Vagina (tissue), 2 donors: ENCODE results near the gene ATP8A2. TPM values are rescaled to one million over a fixed set of nuclear protein-coding genes. Genes with fewer than 3 reads are reported as not detected.
"Not testable (repeated sequence)": the region's sequence is repeated elsewhere in the genome, so short reads cannot be mapped to it uniquely, and the experiment has no call there.

Experiments used
- DNase-seq, 2 donors: peaks; one replicate each; pipeline ENCODE4 v3.0.0-alpha.2; 2017; ENCODE audit errors: extremely low spot score in 2 of 2
- H3K27ac ChIP-seq: fragments of 200-600 bp; sonication (generic); one replicate; pipeline ENCODE4 v1.5.1; 2019
- H3K27me3 ChIP-seq: fragments of 200-600 bp; sonication (generic); one replicate; pipeline ENCODE4 v1.5.1; 2019
- H3K36me3 ChIP-seq, 2 donors: fragments of 200-600 bp; sonication (generic); one replicate each; pipeline ENCODE4 v1.5.1; 2017 to 2019
- H3K4me1 ChIP-seq: fragments of 200-600 bp; sonication (generic); one replicate; pipeline ENCODE4 v1.5.1; 2019
- H3K4me3 ChIP-seq, 2 donors: fragments of 200-600 bp; sonication (generic); 1 replicate in 1 of 2; 2 replicates in 1 of 2; pipeline ENCODE4 v1.5.1; 2016 to 2019
- H3K9me3 ChIP-seq: fragments of 200-600 bp; sonication (generic); one replicate; pipeline ENCODE4 v1.5.1; 2019
- POLR2A ChIP-seq, 2 donors: fragments of 450-650 bp; IDR thresholded peaks; one replicate each; pipeline ENCODE4 v1.6.1; 2017; ENCODE audit warnings: antibody characterized with exemption in 2 of 2, mild to moderate bottlenecking in 2 of 2, moderate library complexity in 2 of 2
- POLR2AphosphoS5 ChIP-seq, 2 donors: sonication (generic); formaldehyde crosslinking; IDR thresholded peaks; one replicate each; pipeline ENCODE4 v1.9.0; 2017; ENCODE audit warnings: antibody characterized with exemption in 2 of 2, mild to moderate bottlenecking in 2 of 2, low read depth in 1 of 2; ENCODE audit not compliant: insufficient read depth in 1 of 2
- intact Hi-C: fragments of 100-400 bp; cut with DNase I; formaldehyde crosslinking; loops from one replicate; pipeline ENCODE4 v1.15.1; 2023
- total RNA-seq: library from RNA; depleted of rRNA; stranded (reverse); fragments of >200 nt; gene quantifications from one replicate; pipeline ENCODE4 v1.2.3, GENCODE V29; 2016
- TF ChIP-seq, protein P1 (sequence below), 3 experiments: fragments of 450-650 bp in 2 of 3; fragments of 200-600 bp in 1 of 3; sonication (generic) in 1 of 3; IDR thresholded peaks; one replicate each; pipeline ENCODE4 v1.5.1; 2017 to 2019; ENCODE audit warnings: antibody characterized with exemption in 3 of 3, mild to moderate bottlenecking in 2 of 3, moderate library complexity in 2 of 3

ATP8A2 gene
- total RNA-seq, 1 donor from 2014 or later: 1.5 TPM

DNA sequence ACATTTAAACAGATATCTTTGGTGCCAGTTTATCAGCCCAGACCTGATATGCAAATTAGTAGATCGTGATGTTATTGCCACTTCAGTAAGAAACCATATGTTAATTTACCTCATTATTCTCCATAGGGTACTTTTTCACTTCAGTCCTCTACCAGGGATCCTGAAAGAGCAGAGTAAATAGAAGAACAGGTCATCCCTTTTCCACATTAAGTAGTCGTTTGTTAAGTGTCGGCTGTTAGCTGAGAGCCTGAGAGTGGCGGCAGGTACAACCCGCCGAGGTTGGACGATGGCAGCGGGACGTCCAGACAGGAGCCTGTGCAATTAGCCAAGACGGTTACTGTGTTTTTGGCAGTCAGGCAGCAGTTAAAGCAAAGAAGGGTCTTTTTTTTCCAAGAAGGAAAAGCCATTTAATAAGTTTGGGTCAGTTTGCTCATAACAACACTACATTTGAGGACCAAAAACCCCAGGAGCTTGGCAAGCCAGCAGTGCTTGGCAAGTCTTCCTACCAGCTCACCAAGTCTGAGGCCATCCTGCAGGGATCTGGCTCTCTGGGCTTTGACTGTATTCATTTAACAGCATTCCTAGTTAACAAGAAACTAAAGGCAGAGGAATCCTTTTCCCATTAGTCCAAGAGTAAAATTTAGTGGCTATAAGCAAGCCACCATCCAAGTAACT is 448.2 kb downstream of the ATP8A2 start:
- TF ChIP-seq, protein P1, sequence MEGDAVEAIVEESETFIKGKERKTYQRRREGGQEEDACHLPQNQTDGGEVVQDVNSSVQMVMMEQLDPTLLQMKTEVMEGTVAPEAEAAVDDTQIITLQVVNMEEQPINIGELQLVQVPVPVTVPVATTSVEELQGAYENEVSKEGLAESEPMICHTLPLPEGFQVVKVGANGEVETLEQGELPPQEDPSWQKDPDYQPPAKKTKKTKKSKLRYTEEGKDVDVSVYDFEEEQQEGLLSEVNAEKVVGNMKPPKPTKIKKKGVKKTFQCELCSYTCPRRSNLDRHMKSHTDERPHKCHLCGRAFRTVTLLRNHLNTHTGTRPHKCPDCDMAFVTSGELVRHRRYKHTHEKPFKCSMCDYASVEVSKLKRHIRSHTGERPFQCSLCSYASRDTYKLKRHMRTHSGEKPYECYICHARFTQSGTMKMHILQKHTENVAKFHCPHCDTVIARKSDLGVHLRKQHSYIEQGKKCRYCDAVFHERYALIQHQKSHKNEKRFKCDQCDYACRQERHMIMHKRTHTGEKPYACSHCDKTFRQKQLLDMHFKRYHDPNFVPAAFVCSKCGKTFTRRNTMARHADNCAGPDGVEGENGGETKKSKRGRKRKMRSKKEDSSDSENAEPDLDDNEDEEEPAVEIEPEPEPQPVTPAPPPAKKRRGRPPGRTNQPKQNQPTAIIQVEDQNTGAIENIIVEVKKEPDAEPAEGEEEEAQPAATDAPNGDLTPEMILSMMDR (IDR thresholded peaks at IDR 0.05): no peak
- TF ChIP-seq POLR2AphosphoS5 (IDR thresholded peaks at IDR 0.05; ENCODE audit: insufficient read depth in 1 of 2, low read depth in 1 of 2) (no peak), POLR2A (IDR thresholded peaks at IDR 0.05) (no peak)
- Histone ChIP-seq H3K9me3 (no peaks in the 10 kb centered on the region), H3K4me1 (peaks cover 4% of the 10 kb centered on the region), H3K36me3 (no peaks in the 10 kb centered on the region), H3K4me3 (no peak overlapping the region), H3K27ac (no peak overlapping the region), H3K27me3 (no peaks in the 10 kb centered on the region)
- no peak for DNase-seq
- intact Hi-C loops: no loop called here

DNA sequence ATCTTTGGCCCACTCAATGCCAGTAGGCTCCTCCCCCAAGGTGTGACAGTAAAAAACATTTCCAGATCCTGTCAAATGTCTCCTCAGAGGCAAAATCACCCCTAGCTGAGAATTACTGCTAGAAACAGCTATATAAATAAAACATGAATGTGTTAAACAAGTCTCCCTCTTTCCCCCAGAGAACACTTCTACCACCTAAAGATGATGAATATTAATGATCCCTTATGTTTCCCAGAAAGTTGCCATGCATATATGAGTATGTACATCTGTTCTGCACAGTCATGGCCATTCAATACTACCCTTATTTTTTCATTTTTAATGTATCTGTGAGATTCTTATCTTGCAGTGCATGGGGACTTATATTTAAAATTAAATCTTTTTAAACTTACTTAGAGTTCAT is 450.0 kb downstream of the ATP8A2 start:
- intact Hi-C loops: no loop called here
- TF ChIP-seq POLR2A (IDR thresholded peaks at IDR 0.05) (no peak), POLR2AphosphoS5 (IDR thresholded peaks at IDR 0.05; ENCODE audit: insufficient read depth in 1 of 2, low read depth in 1 of 2) (no peak)
- TF ChIP-seq, protein P1 (IDR thresholded peaks at IDR 0.05): no peak

DNA sequence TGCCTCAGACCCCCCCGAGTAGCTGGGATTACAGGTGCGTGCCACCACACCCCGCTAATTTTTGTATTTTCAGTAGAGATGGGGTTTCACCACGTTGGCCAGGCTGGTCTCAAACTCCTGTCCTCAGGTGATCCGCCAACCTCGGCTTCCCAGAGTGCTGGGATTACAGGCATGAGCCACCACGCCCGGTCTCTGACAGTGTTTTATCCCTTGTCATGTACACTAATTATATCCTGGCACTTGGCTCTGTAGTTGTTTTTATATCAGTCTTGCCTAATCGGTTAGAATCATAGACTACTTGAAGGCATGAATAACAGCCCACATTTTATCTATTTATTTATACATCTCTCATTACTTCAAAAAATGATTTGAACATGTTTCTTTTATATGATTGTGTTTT is 455.4 kb downstream of the ATP8A2 start:
- H3K9me3 ChIP-seq, H3K27ac ChIP-seq, DNase-seq, H3K36me3 ChIP-seq, H3K4me3 ChIP-seq, H3K27me3 ChIP-seq, H3K4me1 ChIP-seq, intact Hi-C loops: not testable (repeated sequence)

More for the DNA sequence above, 450.0 kb downstream of the ATP8A2 start:
- Histone ChIP-seq H3K4me1 (peaks cover 4% of the 10 kb centered on the region), H3K4me3 (no peak overlapping the region), H3K27me3 (no peaks in the 10 kb centered on the region), H3K27ac (no peak overlapping the region), H3K9me3 (no peaks in the 10 kb centered on the region), H3K36me3 (no peaks in the 10 kb centered on the region)
- no peak for DNase-seq

DNA sequence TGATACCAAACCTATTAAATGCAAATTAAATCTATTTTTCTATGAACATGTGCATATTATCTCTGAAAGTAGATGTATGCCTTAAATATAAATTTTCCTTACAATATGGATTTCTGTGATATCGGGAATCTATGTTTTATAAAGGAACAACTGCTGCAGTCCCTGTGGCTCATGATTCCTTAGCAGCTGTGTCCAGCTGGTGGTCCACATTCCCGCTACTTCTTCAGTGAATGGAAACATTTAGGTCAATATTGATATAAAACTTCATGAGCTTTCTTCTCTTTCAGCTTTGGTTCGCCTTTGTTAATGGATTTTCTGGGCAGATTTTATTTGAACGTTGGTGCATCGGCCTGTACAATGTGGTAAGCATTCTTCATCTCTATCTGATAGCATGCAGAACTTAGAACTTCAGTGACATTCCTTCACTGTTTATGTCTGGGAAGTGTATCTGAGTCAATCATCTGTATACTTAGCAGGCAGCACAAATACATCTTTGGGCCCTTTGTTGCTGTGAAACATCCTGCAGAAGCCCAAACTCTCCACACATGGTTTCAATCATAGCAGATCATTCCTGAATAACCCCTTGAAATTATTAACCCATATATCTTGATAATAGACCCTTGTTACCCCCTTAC is 456.2 kb downstream of the ATP8A2 start:
- intact Hi-C loops: no loop called here
- Histone ChIP-seq H3K36me3 (no peaks in the 10 kb centered on the region), H3K27ac (no peak overlapping the region), H3K9me3 (no peaks in the 10 kb centered on the region), H3K27me3 (no peaks in the 10 kb centered on the region), H3K4me1 (no peaks in the 10 kb centered on the region), H3K4me3 (no peak overlapping the region)
- no peak for DNase-seq
- TF ChIP-seq, protein P1 (IDR thresholded peaks at IDR 0.05): no peak
- TF ChIP-seq POLR2A (IDR thresholded peaks at IDR 0.05) (no peak), POLR2AphosphoS5 (IDR thresholded peaks at IDR 0.05; ENCODE audit: insufficient read depth in 1 of 2, low read depth in 1 of 2) (no peak)

DNA sequence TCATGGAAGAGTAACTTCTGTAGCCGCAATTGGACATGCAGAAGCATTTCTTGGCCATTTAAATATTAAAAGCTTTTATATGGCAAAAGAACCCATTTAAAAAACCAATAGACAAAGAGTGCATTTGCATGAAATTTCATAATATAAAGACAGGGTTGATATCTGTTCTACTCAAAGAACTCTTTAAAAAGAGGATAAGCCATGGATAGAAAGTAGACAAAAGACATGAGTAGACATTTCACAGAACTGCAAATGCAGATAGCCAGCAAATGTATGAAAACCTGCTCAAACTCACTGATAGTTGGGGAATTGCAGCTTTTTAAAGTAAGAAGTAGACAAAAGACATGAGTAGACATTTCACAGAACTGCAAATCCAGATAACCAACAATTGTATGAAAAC is 462.0 kb downstream of the ATP8A2 start:
- no peak overlapping the region for H3K4me3 ChIP-seq
- no peaks in the 10 kb centered on the region for H3K36me3 ChIP-seq
- no peaks in the 10 kb centered on the region for H3K9me3 ChIP-seq
- no peak for DNase-seq
- intact Hi-C loops: no loop called here
- no peak for TF ChIP-seq POLR2A (IDR thresholded peaks at IDR 0.05)
- TF ChIP-seq POLR2AphosphoS5 (IDR thresholded peaks at IDR 0.05; ENCODE audit: insufficient read depth in 1 of 2, low read depth in 1 of 2): no peak
- TF ChIP-seq, protein P1 (IDR thresholded peaks at IDR 0.05): no peak
- no peaks in the 10 kb centered on the region for H3K27me3 ChIP-seq
- no peaks in the 10 kb centered on the region for H3K4me1 ChIP-seq
- H3K27ac ChIP-seq: no peak overlapping the region
